ENCODE measurements around the gene RBP5. TPM values are rescaled to one million over a fixed set of nuclear protein-coding genes. Genes with fewer than 3 reads are reported as not detected.

RBP5 gene
- total RNA-seq, 1 donor from 2014 or later = not detected

GRCh38 chr12:7102582-7102981 is 26.1 kb downstream of the RBP5 start:
- DNase-seq (ENCODE audit: low spot score) = no peak
- H3K4me1 Mint-ChIP-seq (ENCODE audit: low read depth) = peaks cover 7% of the 10 kb centered on the region
- no peak overlapping the region for H3K4me3 Mint-ChIP-seq (ENCODE audit: unreplicated experiment)
- H3K27ac Mint-ChIP-seq (ENCODE audit: unreplicated experiment) = no peak overlapping the region
- H3K27me3 Mint-ChIP-seq (ENCODE audit: low read depth) = no peaks in the 10 kb centered on the region
- peaks cover 11% of the 10 kb centered on the region for H3K9me3 Mint-ChIP-seq (ENCODE audit: low read depth)
- TF ChIP-seq, protein P1, sequence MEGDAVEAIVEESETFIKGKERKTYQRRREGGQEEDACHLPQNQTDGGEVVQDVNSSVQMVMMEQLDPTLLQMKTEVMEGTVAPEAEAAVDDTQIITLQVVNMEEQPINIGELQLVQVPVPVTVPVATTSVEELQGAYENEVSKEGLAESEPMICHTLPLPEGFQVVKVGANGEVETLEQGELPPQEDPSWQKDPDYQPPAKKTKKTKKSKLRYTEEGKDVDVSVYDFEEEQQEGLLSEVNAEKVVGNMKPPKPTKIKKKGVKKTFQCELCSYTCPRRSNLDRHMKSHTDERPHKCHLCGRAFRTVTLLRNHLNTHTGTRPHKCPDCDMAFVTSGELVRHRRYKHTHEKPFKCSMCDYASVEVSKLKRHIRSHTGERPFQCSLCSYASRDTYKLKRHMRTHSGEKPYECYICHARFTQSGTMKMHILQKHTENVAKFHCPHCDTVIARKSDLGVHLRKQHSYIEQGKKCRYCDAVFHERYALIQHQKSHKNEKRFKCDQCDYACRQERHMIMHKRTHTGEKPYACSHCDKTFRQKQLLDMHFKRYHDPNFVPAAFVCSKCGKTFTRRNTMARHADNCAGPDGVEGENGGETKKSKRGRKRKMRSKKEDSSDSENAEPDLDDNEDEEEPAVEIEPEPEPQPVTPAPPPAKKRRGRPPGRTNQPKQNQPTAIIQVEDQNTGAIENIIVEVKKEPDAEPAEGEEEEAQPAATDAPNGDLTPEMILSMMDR (IDR thresholded peaks at IDR 0.05) = no peak
- H3K36me3 Mint-ChIP-seq (ENCODE audit: low read depth) = peaks cover 16% of the 10 kb centered on the region

DNA sequence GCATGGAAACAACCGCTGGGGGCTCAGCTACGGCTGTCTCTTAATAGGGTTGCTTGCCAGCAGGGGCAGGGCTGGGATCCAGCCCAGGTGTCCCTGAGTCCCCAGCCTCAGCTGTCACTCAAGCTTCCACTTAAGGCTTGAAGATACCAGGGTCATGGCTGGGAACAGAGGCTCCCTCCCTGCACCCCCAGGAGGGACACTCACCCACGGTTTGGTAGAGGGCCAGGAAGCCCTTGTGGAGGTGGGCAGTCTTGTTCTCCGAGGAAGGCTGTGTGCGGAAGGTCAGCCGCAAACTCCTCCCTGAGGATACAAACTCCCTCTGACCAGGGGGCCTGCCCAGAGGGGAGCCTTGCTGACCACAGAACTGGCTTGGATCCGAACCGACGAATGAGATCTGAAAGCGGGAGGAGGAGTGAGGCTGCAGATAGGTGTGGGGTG is 27.0 kb downstream of the RBP5 start:
- Mint-ChIP-seq H3K27ac (ENCODE audit: unreplicated experiment) (no peak overlapping the region), H3K36me3 (ENCODE audit: low read depth) (peaks cover 16% of the 10 kb centered on the region), H3K4me1 (ENCODE audit: low read depth) (peaks cover 7% of the 10 kb centered on the region), H3K4me3 (ENCODE audit: unreplicated experiment) (no peak overlapping the region), H3K9me3 (ENCODE audit: low read depth) (peaks cover 11% of the 10 kb centered on the region), H3K27me3 (ENCODE audit: low read depth) (no peaks in the 10 kb centered on the region)
- DNase-seq (ENCODE audit: low spot score) = no peak
- TF ChIP-seq, protein P1 (IDR thresholded peaks at IDR 0.05) = no peak

DNA sequence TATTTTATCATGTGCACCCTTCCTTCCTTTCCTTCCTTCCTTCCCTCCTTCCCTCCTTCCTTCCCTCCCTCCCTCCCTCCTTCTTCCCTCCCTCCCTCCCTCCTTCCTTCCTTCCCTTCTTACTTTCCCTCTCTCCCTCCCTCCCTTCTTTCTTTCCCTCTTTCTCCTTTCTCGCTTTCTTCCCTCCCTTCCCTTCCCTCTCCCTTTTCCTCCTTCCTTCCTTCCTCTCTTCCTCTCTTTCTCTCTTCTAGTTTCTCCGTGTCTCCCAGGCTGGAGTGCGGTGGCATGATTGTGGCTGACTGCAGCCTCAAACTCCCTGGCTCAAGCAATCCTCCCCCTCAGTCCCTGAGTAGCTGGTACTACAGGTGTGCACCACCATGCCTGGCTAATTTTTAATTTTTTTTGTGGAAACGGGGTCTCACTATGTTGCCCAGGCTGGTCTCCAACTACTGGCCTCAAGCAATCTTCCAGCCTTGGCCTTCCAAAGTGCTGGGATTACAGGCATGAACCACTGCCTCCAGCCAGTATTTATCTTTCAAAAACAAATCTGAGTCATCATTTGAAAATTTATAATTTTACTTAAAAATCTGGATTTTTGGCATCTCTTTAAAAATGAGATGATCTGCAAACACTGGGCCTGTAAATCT is 27.5 kb downstream of the RBP5 start:
- H3K27ac Mint-ChIP-seq (ENCODE audit: unreplicated experiment) = no peak overlapping the region
- H3K36me3 Mint-ChIP-seq (ENCODE audit: low read depth) = peaks cover 12% of the 10 kb centered on the region
- peaks cover 7% of the 10 kb centered on the region for H3K4me1 Mint-ChIP-seq (ENCODE audit: low read depth)
- H3K9me3 Mint-ChIP-seq (ENCODE audit: low read depth) = peaks cover 7% of the 10 kb centered on the region
- no peak for DNase-seq (ENCODE audit: low spot score)
- H3K27me3 Mint-ChIP-seq (ENCODE audit: low read depth) = peaks cover 1% of the 10 kb centered on the region
- TF ChIP-seq, protein P1 (IDR thresholded peaks at IDR 0.05) = no peak
- no peak overlapping the region for H3K4me3 Mint-ChIP-seq (ENCODE audit: unreplicated experiment)

DNA sequence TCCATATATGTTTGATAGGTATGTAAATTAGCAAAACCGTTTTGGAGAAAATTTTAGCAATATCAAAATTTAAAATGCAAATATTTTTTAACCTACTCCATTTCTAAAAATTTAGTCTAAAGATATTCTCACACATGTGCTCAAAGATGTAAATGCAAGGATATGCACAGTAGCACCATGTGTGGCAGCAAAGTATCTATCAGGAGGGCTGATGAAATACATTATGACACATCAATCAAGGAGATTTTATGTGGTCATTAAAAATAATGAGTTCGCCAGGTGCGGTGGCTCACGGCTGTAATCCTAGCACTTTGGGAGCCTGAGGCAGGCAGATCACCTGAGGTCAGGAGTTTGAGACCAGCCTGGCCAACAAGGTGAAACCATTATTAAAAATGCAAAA is 28.4 kb downstream of the RBP5 start:
- peaks cover 1% of the 10 kb centered on the region for H3K27me3 Mint-ChIP-seq (ENCODE audit: low read depth)

DNA sequence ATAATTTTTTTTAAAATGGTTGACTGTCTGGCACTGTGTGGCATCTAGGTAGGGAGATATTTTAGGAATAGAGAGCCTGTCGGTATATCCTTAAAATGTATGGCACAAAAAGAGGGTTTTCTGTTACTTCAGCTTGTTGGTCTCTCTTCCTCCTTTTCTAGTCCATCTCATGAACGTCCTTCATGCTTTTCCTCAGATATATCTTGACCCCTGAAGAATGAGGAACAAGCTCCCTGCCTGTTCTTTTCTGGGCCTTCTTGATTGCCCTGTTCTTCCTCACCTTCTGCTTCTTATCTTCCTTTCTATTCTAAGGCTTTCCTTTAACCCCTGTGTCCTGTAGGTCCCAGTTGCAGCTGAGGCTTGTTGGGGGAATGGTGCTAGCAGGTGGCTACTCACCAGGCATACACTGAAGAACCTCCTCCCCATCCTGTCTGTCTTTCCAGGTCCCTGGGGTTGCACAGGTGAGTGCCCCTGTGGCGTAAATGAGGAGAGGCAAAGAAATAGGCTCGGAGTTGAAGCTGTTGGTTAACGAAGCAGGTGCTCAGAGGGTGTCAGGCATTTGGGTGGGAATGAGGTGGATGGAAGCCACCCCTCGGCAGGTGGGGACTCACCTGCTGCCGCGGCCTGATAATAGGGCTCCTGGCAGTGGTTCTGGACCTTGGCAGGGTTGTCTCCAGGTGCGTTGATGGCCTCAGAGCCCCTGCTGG is 29.2 kb downstream of the RBP5 start:
- Mint-ChIP-seq H3K27me3 (ENCODE audit: low read depth) (peaks cover 1% of the 10 kb centered on the region), H3K9me3 (ENCODE audit: low read depth) (no peaks in the 10 kb centered on the region)

More for the DNA sequence above, 28.4 kb downstream of the RBP5 start:
- Mint-ChIP-seq H3K9me3 (ENCODE audit: low read depth) (no peaks in the 10 kb centered on the region), H3K4me1 (ENCODE audit: low read depth) (peaks cover 7% of the 10 kb centered on the region), H3K4me3 (ENCODE audit: unreplicated experiment) (no peak overlapping the region), H3K36me3 (ENCODE audit: low read depth) (peaks cover 8% of the 10 kb centered on the region), H3K27ac (ENCODE audit: unreplicated experiment) (no peak overlapping the region)
- DNase-seq (ENCODE audit: low spot score) = no peak
- TF ChIP-seq, protein P1 (IDR thresholded peaks at IDR 0.05) = no peak

More for the DNA sequence above, 29.2 kb downstream of the RBP5 start:
- Mint-ChIP-seq H3K4me3 (ENCODE audit: unreplicated experiment) (no peak overlapping the region), H3K4me1 (ENCODE audit: low read depth) (peaks cover 7% of the 10 kb centered on the region), H3K36me3 (ENCODE audit: low read depth) (peaks cover 8% of the 10 kb centered on the region), H3K27ac (ENCODE audit: unreplicated experiment) (no peak overlapping the region)
- TF ChIP-seq, protein P1 (IDR thresholded peaks at IDR 0.05) = no peak
- no peak for DNase-seq (ENCODE audit: low spot score)
